H9 (cell line): ENCODE results near the gene FANCC. TPM values are rescaled to one million over a fixed set of nuclear protein-coding genes. Genes with fewer than 3 reads are reported as not detected.

ENCODE experiments used
- DNase-seq: peaks from one replicate; pipeline ENCODE4 v3.0.0-alpha.2; 2017
- H2AFZ ChIP-seq: one replicate; pipeline ENCODE4 v1.6.1; 2013; ENCODE audit warnings: mild to moderate bottlenecking, low read length, control low read depth, moderate library complexity
- H2AK5ac ChIP-seq: 2 replicates; pipeline ENCODE4 v1.6.1; 2013; ENCODE audit warnings: low read length, control low read depth, mixed read lengths; ENCODE audit not compliant: insufficient read length
- H2BK120ac ChIP-seq: one replicate; pipeline ENCODE4 v1.6.1; 2013; ENCODE audit warnings: low read depth, mild to moderate bottlenecking, low read length, control low read depth, inconsistent platforms; ENCODE audit not compliant: poor library complexity, severe bottlenecking
- H2BK12ac ChIP-seq: 2 replicates; pipeline ENCODE4 v1.6.1; 2013; ENCODE audit warnings: low read length, control low read depth, mixed read lengths, low read depth; ENCODE audit not compliant: insufficient read length
- H2BK15ac ChIP-seq: 2 replicates; pipeline ENCODE4 v1.6.1; 2013; ENCODE audit warnings: low read depth, low read length, control low read depth
- H2BK20ac ChIP-seq: one replicate; pipeline ENCODE4 v1.6.1; 2013; ENCODE audit warnings: low read depth, mild to moderate bottlenecking, low read length, control low read depth, inconsistent platforms; ENCODE audit not compliant: poor library complexity, severe bottlenecking
- H2BK5ac ChIP-seq: 2 replicates; pipeline ENCODE4 v1.6.1; 2013; ENCODE audit warnings: low read length, control low read depth, mixed read lengths; ENCODE audit not compliant: insufficient read length
- H3K14ac ChIP-seq: 2 replicates; pipeline ENCODE4 v1.6.1; 2013; ENCODE audit warnings: low read length, control low read depth; ENCODE audit not compliant: insufficient read depth
- H3K18ac ChIP-seq: 2 replicates; pipeline ENCODE4 v1.6.1; 2013; ENCODE audit warnings: low read depth, mild to moderate bottlenecking, mixed read lengths, low read length, control low read depth; ENCODE audit not compliant: insufficient read length
- H3K23ac ChIP-seq: 2 replicates; pipeline ENCODE4 v1.6.1; 2013; ENCODE audit warnings: low read length, control low read depth, mixed read lengths, low read depth; ENCODE audit not compliant: insufficient read length
- H3K23me2 ChIP-seq: 2 replicates; pipeline ENCODE4 v1.6.1; 2013; ENCODE audit warnings: low read depth, mild to moderate bottlenecking, mixed read lengths, low read length, control low read depth; ENCODE audit not compliant: insufficient read length, poor library complexity, severe bottlenecking
- H3K27ac ChIP-seq: 2 replicates; pipeline ENCODE4 v1.5.1; 2013; ENCODE audit warnings: low read length, control low read depth, mixed read lengths, low read depth; ENCODE audit not compliant: insufficient read length
- H3K27me3 ChIP-seq: 2 replicates; pipeline ENCODE4 v1.6.1; 2013; ENCODE audit warnings: low read length, control low read depth, inconsistent platforms; ENCODE audit not compliant: insufficient read depth
- H3K4ac ChIP-seq: 2 replicates; pipeline ENCODE4 v1.6.1; 2013; ENCODE audit warnings: low read depth, mild to moderate bottlenecking, control low read depth, inconsistent platforms, low read length, moderate library complexity
- H3K4me1 ChIP-seq: 2 replicates; pipeline ENCODE4 v1.6.1; 2013; ENCODE audit warnings: low read length, control low read depth, inconsistent platforms; ENCODE audit not compliant: insufficient read depth
- H3K4me2 ChIP-seq: 2 replicates; pipeline ENCODE4 v1.6.1; 2013; ENCODE audit warnings: low read length, control low read depth, mixed read lengths; ENCODE audit not compliant: insufficient read length, insufficient read depth
- H3K56ac ChIP-seq: 2 replicates; pipeline ENCODE4 v1.6.1; 2013; ENCODE audit warnings: low read depth, mild to moderate bottlenecking, mixed read lengths, low read length, control low read depth; ENCODE audit not compliant: insufficient read length
- H3K79me1 ChIP-seq: 2 replicates; pipeline ENCODE4 v1.6.1; 2013; ENCODE audit warnings: low read depth, mild to moderate bottlenecking, moderate library complexity, low read length, control low read depth, inconsistent platforms; ENCODE audit not compliant: insufficient read depth, poor library complexity, severe bottlenecking
- H3K79me2 ChIP-seq: 2 replicates; pipeline ENCODE4 v1.6.1; 2013; ENCODE audit warnings: low read length, control low read depth, inconsistent platforms; ENCODE audit not compliant: insufficient read depth
- H3K9ac ChIP-seq: 2 replicates; pipeline ENCODE4 v1.6.1; 2013; ENCODE audit warnings: low read length, control low read depth, mixed read lengths; ENCODE audit not compliant: insufficient read length; ENCODE audit errors: extremely low read depth
- H3K9me3 ChIP-seq: one replicate; pipeline ENCODE4 v1.6.1; 2013; ENCODE audit warnings: low read depth, low read length, inconsistent platforms; ENCODE audit not compliant: control insufficient read depth
- H3T11ph ChIP-seq: one replicate; pipeline ENCODE4 v1.6.1; 2013; ENCODE audit warnings: mild to moderate bottlenecking, low read length, control low read depth, inconsistent platforms
- H4K20me1 ChIP-seq: one replicate; pipeline ENCODE4 v1.6.1; 2013; ENCODE audit not compliant: control insufficient read depth, insufficient read length, insufficient read depth
- H4K5ac ChIP-seq: 2 replicates; pipeline ENCODE4 v1.6.1; 2013; ENCODE audit warnings: low read depth, mild to moderate bottlenecking, mixed read lengths, low read length, control low read depth; ENCODE audit not compliant: insufficient read length
- H4K8ac ChIP-seq: replicated peaks from 2 replicates; pipeline ENCODE4 v1.6.1; 2013; ENCODE audit warnings: low read length, control low read depth, mixed read lengths, low read depth; ENCODE audit not compliant: insufficient read length
- H4K91ac ChIP-seq: 2 replicates; pipeline ENCODE4 v1.6.1; 2013; ENCODE audit warnings: low read depth, mild to moderate bottlenecking, moderate library complexity, mixed read lengths, low read length, control low read depth; ENCODE audit not compliant: insufficient read length
- H3K27ac Mint-ChIP-seq, 3 experiments: 2 replicates in 2 of 3; 3 replicates in 1 of 3; pipeline ENCODE4 v1.8.0; 2020 to 2021; ENCODE audit warnings: mixed read lengths in 3 of 3, mild to moderate bottlenecking in 1 of 3, moderate library complexity in 1 of 3
- H3K27me3 Mint-ChIP-seq: 2 replicates; pipeline ENCODE4 v1.8.0; 2021; ENCODE audit warnings: low read depth, mild to moderate bottlenecking, moderate library complexity, mixed read lengths
- H3K36me3 Mint-ChIP-seq, 3 experiments: 2 replicates in 2 of 3; 3 replicates in 1 of 3; pipeline ENCODE4 v1.8.0; 2020 to 2021; ENCODE audit warnings: low read depth in 3 of 3, mixed read lengths in 3 of 3; ENCODE audit not compliant: insufficient read depth in 1 of 3
- H3K4me1 Mint-ChIP-seq, 2 experiments: 2 replicates each; pipeline ENCODE4 v1.8.0; 2020; ENCODE audit warnings: mixed read lengths in 2 of 2
- H3K4me3 Mint-ChIP-seq, 2 experiments: 2 replicates in 1 of 2; 3 replicates in 1 of 2; pipeline ENCODE4 v1.8.0; 2020 to 2021; ENCODE audit warnings: mild to moderate bottlenecking in 2 of 2, mixed read lengths in 2 of 2, moderate library complexity in 1 of 2
- H3K9me3 Mint-ChIP-seq, 2 experiments: 2 replicates in 1 of 2; 3 replicates in 1 of 2; pipeline ENCODE4 v1.8.0; 2020; ENCODE audit warnings: mild to moderate bottlenecking in 2 of 2, mixed read lengths in 2 of 2, moderate library complexity in 1 of 2
- CTCF ChIP-seq: fragments of 200-600 bp; sonication (generic); conservative IDR thresholded peaks from 3 replicates; pipeline ENCODE4 v1.8.0; 2021; ENCODE audit warnings: antibody characterized with exemption, mild to moderate bottlenecking
- WGBS: extraction: QIAGEN DNeasy Blood & Tissue Kit; methylation state at CpG from one replicate; pipeline ENCODE4 v1.1.7; 2013; ENCODE audit warnings: missing lambda C conversion rate, low lambda C conversion rate, mixed read lengths; ENCODE audit not compliant: insufficient read length; ENCODE audit errors: extremely low coverage; 5-methylcytosine and 5-hydroxymethylcytosine counted together
- total RNA-seq: library from RNA; stranded (reverse); gene quantifications from 2 replicates; pipeline ENCODE4 v1.2.1, GENCODE V29; 2021

FANCC gene
- total RNA-seq, 1 experiment from 2014 or later = 14.6 TPM

GRCh38 chr9:95116002-95116807 is 201.3 kb downstream of the FANCC start:
- no peak overlapping the region for H3K18ac ChIP-seq
- no peak overlapping the region for H3K56ac ChIP-seq
- H4K8ac ChIP-seq = no peak overlapping the region
- no peak overlapping the region for H2AFZ ChIP-seq
- no peaks in the 10 kb centered on the region for H4K20me1 ChIP-seq
- peak; percentile 68 for TF ChIP-seq CTCF
- no peak overlapping the region for H2AK5ac ChIP-seq
- no peak overlapping the region for H3K4me3 Mint-ChIP-seq
- H2BK15ac ChIP-seq = no peak overlapping the region
- peaks cover 0 to 2% (median 0%) of the 10 kb centered on the region in 3 experiments; a peak in 2 of 7 replicates for H3K36me3 Mint-ChIP-seq
- H2BK20ac ChIP-seq = no peak overlapping the region
- H3K27ac Mint-ChIP-seq = peak overlapping the region; percentile 27 to 65 (median 46); a peak in 2 of 7 replicates
- no peak overlapping the region for H3K23ac ChIP-seq
- H3K4me2 ChIP-seq = no peak overlapping the region
- no peak overlapping the region for H3K14ac ChIP-seq
- H3K4ac ChIP-seq = no peak overlapping the region
- no peak overlapping the region for H3K27ac ChIP-seq
- H2BK120ac ChIP-seq = no peak overlapping the region
- peaks cover 2 to 10% of the 10 kb centered on the region in 2 experiments for H3K4me1 Mint-ChIP-seq
- no peaks in the 10 kb centered on the region for H3K4me1 ChIP-seq
- no peak overlapping the region for H2BK12ac ChIP-seq
- no peaks in the 10 kb centered on the region for H3K27me3 Mint-ChIP-seq
- H3K79me2 ChIP-seq = no peaks in the 10 kb centered on the region
- H3T11ph ChIP-seq = no peak overlapping the region
- no peak overlapping the region for H2BK5ac ChIP-seq
- no peaks in the 10 kb centered on the region for H3K9me3 ChIP-seq
- H3K79me1 ChIP-seq = no peaks in the 10 kb centered on the region
- H4K5ac ChIP-seq = no peak overlapping the region
- no peak overlapping the region for H3K9ac ChIP-seq
- no peaks in the 10 kb centered on the region for H3K9me3 Mint-ChIP-seq
- H3K27me3 ChIP-seq = no peaks in the 10 kb centered on the region
- no peaks in the 10 kb centered on the region for H3K23me2 ChIP-seq
- DNase-seq = no peak
- no CpG with 5 or more reads among the region's 11 CpGs for WGBS
- no peak overlapping the region for H4K91ac ChIP-seq
